Measurements from ENCODE around the gene C7orf33.

C7orf33 gene

DNA sequence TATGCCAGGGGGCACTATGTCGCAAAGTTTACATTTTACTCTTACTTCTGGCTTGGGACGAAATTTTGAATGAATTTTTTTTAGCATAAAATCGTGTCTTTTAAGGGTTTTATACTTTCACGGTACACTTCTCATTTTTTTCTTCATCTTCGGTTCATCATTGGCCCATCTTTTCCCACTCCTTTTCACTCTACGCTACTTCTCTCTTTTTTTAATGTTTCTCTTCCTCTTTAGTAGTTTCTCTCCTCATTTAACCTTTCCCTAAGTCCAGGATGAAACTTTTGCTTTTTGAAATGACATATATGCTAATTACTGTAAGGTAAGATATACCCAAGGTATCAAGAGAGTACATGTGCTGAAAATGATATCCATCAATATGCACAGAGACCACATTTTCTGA, 39.5 kb downstream of the C7orf33 start:
- DNase-seq = no peak

DNA sequence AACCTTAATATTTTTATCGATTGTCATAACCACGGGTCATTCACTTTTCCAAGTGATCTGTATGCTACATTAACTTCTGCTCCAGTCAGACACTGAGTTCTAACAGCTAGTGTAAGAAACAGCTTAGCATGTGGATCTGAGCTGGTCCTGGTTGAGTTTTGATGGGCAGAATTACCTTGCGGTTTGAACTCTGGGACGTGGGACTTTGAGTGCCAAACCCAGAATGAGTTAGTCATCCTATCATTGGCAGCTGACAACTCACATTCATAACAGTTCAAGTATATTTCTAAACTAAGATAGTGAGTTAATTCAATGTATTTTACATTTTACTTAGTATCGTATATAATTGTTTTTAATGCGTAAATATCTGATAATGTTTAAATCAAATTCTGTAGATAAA, 43.2 kb downstream of the C7orf33 start:
- no peak for DNase-seq

DNA sequence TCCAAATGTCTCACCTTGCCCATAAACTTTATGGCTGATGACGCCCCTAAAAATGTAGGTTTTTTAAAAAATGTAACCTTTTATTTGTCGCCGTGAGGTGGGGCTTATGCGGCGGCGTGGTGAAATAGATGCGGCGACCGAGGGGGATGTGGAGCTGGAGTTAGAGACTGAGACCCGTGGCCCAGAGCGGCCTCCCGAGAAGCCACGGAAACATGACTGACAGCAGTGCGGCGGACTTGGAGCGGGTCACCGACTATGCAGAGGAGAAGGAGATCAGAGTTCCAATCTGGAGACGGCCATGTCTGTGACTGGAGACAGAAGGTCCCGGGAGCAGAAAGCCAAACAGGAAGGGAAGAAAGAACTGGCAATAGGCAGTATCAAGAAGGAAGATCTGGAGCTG, 46.5 kb downstream of the C7orf33 start:
- no peak for DNase-seq

DNA sequence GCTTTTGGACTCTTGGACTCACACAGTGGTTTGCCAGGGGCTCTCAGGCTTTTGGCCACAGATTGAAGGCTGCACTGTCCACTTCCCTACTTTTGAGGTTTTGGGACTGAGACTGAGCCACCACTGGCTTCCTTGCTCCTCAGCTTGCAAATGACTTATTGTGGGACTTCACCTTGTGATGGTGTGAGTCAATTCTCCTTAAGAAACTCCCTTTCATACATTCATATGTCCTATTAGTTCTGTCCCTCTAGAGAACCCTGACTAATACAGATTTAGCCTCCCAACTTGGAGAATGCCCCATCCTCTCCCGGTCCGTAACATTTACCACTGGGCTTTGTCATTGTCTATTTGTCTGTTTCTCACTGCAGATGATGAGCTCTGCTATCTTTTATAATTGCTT, 55.3 kb downstream of the C7orf33 start:
- no peak for DNase-seq

DNA sequence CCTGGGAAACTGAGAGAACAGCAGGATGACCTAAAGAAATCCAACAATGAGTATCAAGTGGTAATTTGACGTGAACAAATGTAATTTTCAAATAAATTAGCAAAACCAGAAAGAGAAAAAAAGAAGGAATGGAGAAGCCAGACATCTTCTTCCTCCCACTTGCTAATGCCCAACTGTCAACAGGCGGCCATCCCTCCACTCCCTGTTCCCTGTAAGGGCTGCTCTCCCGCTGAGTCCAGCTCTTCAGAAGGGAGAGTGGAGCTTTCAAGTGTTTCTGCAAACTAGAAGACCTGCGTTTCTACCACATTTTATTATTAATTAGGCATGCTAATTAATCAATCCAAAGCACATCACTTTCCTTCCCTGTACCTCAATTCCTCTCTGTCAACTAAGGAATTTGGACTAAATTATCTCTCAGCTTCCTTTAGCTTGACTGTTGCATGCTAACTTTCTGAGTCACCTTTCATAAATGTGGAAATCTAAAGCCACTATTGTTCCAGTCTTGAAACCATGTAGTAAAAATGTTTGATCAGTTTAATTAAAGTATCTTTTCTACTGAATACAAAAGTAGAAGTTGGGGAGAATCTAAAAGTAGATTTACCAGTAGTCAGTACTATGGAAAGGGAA, 59.8 kb downstream of the C7orf33 start:
- DNase-seq = no peak

DNA sequence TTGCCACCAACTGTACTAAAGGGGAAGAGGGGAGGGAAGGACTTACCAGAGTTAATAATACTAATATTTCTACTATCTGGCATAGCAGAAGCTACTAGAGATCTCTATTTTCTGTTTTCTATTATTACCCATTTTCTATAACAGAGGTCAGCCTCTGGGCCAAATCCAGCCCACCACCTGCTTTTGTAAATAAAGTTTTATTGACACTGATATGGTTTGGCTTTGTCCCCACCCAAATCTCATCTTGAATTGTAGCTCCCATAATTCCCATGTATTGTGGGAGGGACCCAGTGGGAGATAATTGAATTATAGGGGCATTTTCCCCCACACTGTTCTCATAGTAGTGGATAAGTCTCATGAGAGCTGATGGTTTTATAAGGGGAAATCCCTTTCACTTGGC, 62.2 kb downstream of the C7orf33 start:
- DNase-seq = no peak

DNA sequence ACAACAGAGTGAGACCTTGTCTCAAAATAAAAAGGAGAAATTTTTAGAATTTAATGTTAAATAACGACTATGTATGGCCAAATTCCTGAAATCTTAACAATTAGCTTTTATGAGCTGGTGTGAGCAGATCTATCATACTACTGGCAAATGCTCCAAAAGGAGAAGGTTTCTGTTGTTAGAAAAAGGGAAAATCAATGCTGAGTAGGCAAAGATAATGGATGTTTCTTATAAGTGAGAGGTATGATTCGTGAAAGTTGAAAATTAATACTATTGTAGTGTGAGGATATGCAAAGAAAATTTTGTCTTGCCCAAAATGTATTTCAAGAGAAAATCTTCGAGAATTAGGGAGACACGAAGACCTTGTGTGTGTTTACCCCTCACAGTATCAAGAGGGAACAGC, 67.4 kb downstream of the C7orf33 start:
- no peak for DNase-seq

DNA sequence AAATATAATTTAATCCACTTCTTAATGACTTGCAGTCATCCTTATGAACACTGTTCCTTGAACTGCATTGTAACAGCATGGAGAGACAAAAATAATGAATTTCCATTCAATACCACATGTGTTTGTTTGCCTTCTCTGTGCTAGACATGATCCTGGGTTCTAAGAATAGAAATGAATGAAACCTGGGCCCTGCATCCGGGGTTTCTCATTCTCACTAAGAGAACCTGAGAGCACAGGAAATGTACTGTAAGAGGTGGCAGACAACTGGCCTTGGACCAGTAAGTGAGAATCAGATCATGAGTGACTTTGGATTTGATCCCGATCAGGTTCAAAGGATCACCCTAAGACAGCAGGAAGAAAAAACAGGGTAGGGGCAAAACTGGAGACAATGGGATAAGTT, 70.9 kb downstream of the C7orf33 start:
- DNase-seq = no peak

DNA sequence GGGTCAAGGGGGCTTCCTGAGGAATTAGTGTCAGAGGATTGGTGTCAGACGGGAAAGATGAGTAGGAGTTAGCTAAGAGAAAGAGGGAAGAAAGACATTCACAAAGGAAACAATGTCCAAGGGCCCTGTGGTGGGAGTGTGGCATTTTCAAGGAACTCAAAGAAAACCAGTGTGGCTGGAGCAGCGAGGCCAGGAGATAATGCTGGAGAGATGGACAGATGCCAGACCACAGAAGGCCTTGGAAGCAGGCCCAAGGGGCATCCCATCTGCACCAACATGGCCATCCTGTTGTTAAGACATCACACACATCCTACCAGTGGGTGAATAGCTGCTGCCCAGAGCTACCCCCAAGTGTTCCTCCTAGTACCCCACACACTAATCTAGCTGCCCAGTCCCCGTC, 72.1 kb downstream of the C7orf33 start:
- DNase-seq = no peak

DNA sequence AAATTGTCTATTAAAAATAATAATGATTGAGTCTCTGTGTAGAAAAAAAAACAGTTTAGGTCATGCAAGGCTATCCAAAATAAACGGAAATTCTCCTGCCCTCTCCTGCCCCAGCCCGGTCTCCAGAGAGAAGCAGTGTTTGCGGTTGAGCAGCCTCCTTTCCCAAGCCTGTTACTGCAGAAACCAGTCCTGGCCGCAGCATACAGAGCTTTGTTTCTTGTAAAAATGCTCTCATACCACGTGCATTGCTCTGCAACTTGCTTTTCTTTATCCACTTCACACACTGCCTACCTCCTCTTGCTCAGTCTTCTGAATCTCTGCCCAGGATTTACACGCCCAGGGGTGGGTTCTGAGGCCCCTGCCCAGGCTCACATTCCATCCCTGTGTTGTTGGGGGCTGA, 73.8 kb downstream of the C7orf33 start:
- DNase-seq = no peak

DNA sequence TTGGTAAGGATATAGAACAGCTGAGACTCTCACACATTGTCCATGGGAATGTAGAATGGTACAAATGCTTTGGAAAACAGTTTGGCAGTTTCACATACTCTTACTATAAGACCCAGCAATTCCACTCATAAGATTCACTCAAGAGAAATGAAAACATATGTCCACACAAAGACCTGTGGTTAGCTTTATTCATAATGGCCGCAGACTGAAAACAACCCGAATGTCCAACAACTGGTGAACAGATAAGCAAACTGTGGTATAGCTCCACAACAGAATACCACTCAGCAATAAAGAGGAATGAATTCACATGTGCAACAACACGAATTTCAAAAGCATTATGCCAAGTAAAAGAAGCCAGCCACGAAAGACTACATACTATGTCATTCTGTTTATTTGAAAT, 74.7 kb downstream of the C7orf33 start:
- DNase-seq = no peak

Measured in stimulated activated naive CD4-positive, alpha-beta T cell treated with Interleukin-2 at 50 U/mL for 16 hours (primary cell).